Ramos (cell line): Measurements from ENCODE around the gene ITPRIP.

ENCODE experiments used
- in situ Hi-C: fragments of 300-500 bp; cut with MboI; formaldehyde crosslinking; loops from one replicate; pipeline ENCODE4 v1.14.3; 2022; ENCODE audit warnings: low sequenced_read_pairs; ENCODE audit not compliant: unreplicated experiment

ITPRIP gene

DNA sequence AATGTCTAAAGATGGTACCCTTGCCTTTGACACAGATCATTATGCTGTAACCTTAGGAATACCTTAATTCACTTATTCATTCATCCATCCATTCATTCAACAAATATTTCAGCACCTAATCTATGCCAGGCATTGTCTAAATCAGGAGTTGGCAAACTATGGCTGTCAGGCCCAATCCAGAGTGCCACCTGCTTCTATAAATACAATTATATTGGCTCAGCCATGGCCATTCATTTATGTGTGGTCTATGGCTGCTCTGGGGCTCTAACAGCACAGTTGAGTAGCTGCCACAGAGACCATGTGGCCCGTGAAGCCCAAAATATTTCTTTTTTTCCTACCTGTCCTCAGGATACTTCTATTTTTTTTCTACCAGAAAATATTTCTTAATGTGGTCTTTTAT lies 6.0 kb upstream of the ITPRIP start:
- in situ Hi-C loops = loop anchor here (10.0 kb wide), 1 partner anchor 49 kb away; no protein-coding TSS in a partner anchor

DNA sequence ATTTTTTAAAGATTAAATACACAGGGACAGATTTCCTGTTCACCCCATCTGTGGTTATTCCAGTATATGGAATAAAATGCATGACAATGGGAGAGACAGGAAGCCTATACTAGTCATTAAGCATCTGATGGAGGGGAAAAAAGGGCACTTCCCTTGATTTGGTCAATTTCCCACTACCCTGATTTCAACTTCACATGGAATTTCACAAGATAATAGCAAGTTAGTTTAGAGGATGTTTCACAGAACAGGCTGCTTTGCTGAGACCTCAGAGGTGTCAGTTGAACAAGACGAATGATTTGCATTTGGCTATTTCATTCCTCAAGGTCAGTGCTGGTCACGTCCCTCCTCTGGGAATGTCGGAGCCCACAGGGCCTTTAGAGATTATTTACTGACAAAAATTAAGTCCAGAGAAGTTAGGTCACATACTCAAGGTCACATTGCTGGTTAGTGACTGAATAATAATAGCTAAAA lies 4.7 kb upstream of the ITPRIP start:
- in situ Hi-C loops = loop anchor here (10.0 kb wide), 1 partner anchor 48 kb away; no protein-coding TSS in a partner anchor

DNA sequence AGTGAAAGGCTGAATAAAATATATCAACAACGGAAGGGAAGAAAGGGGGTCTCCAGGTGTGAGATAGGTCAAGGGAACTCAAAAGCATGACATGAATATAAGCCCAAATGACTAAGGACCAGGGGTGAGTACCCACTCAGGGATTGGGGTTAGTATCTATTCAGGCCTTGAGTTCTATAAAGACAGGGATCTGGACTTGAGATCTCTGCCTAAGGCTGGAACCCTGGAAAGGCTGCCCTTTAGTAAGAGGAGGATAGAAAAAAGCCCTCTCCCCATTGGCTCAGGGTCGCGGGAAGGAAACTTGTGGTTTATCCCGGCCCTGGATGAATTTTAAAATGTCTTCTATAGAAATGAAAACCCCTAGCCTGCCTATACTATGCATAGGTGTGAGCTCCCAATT lies 2.4 kb upstream of the ITPRIP start:
- in situ Hi-C loops = loop anchor here (10.0 kb wide), 1 partner anchor 46 kb away; no protein-coding TSS in a partner anchor

DNA sequence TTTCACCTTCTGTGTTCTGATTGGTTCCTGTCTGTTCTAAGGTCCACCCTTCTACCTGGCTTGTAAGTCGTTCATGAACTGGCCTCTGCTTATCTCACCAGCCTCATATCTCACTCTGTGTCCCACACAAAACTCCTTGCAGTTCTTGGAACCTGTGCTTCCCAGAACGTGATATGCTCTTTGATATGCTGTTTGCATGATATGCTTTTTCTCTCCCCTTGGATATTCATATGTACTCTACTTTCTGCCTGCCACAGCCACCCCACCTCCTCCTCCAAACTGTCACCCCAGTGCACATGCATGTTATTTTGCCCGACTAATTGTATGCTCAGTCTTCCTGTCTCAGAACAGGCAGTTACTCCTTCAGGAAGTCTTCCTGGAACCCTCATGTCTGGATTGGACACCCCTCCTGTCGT lies 1.9 kb upstream of the ITPRIP start:
- in situ Hi-C loops = loop anchor here (10.0 kb wide), 1 partner anchor 45 kb away; no protein-coding TSS in a partner anchor

DNA sequence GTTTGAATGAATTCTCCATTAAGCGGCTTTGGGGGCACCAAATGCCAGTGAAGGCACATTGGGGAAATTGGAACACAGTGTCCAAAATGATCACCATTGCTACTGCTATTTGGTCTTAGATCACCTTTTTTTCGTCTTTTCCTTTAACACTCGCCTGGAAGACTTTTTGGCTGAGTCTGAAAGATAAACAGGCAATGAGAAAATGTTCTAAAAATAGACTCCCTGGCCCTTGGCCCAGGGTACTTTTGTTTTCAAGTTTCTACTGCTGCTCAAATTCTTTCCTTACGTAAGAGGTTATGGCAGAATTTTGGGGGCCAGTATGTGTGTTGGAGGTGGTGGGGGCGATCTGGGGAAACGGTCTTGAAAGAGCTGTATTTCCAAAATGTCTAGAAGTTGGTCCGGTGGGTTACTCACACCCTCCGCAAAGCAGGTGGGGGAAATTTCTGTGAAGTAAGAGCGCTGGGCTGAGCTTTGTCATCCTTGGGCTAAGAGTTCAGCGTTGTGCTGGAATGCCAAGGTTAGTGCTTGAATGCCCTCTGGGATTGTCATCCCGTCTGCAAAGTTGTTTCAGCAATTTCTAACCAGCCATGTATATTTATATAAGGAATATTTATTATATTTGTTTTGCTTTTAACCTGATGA lies 1.3 kb upstream of the ITPRIP start:
- in situ Hi-C loops = loop anchor here (10.0 kb wide), 1 partner anchor 45 kb away; no protein-coding TSS in a partner anchor

DNA sequence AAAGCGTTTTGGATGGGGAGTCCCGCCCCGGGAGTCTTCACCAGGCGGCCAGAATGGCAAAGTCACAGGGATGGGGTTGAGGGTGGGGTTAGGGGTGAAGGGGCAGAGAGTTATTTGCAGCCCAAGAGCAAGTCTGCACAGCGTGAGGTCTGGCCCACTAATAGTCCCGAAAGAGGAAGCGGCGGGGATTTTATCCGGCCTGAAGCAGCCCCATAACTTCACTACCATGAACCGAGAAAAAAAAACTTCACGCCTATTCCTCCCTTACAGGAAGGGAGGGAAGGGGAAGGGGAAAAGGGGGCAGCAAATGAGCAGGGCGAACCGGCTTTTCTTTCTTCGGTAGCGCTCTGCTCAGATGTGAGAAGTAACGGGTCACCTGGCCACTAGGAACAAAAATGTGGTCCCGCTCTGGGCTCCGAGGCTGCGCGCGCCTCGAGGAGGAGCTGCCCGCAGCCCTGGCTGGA lies 712 bp downstream of the ITPRIP start:
- in situ Hi-C loops = no loop called here

DNA sequence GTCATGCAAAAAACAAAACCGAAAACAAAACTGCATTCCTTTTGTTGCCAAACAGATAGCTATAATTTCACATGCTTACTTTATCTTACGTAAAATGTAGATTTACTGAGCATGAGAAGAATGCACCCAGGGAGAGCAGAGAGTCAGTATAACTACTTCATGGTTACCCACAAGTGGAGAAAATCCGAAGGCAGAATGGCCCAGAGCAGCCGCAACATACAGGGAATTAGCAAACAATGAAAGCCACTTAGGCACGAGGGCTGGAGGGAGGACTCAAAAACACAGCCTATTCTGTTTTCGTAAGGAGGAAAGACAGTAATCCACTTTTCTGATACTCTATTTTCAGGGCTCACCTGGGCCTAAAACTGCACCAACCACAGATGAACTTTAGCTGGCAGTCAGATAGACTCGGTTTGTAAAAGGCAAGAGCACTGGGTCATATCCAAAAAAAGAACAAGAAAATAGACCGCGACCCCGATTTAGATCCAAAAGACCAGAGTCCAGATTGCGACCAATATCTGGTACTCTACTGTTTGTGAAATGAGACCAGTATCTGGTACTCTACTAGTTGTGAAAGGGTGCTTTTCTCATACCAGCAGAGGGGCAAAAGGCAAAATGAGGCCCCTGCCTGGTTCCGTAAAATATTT lies 1.3 kb downstream of the ITPRIP start:
- in situ Hi-C loops = no loop called here

DNA sequence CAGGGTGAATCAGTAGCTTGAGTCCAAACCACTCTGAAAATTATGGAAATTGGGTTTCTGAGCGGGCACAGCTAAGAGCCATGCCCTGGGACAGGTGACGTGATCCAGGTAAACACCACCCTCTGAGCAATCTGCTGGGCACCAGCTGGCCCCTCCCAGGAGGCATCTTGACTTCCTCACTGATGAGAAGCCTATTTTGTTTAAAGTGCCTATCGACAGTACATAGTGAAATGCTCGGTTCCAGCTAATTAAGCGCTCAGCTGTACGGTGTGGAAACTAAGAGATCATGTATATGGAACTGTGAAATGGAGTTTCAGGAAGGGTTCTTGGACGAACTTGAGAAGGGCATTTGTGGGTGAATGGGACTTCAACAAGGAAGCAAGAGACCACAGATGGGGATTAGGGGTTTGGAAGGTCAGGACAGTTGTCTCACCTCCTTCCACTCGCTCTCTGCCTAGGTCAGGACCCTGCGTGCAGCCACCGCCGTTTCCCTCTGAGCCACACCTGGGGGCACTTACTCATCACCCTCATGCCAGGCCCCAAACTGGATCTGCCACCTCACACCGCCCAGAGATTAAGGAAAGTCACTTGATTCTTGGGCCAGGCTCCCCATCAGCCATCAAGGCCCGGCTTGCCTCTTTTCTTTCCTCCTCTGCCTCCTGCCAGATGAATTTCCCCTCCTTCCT lies 3.2 kb downstream of the ITPRIP start:
- in situ Hi-C loops = no loop called here

DNA sequence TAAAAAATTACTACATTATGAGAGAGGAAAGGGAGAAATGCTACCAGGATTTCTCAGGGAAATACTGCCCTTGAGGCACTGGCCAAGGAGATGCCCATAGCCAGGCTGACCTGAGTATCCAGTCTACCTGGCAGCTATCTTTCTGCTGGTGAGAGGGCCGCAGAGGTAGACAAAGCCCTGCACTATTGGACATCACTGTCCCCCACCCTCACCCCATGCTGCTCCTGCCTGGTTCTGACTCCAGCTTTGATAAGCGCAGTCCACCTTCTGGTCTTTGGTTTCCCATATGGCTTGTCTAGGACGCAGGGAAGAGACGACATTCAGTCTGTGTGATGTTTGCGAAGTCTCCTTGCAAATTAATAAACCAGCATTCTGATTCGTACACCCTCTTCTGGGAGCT lies 3.7 kb downstream of the ITPRIP start:
- in situ Hi-C loops = no loop called here

DNA sequence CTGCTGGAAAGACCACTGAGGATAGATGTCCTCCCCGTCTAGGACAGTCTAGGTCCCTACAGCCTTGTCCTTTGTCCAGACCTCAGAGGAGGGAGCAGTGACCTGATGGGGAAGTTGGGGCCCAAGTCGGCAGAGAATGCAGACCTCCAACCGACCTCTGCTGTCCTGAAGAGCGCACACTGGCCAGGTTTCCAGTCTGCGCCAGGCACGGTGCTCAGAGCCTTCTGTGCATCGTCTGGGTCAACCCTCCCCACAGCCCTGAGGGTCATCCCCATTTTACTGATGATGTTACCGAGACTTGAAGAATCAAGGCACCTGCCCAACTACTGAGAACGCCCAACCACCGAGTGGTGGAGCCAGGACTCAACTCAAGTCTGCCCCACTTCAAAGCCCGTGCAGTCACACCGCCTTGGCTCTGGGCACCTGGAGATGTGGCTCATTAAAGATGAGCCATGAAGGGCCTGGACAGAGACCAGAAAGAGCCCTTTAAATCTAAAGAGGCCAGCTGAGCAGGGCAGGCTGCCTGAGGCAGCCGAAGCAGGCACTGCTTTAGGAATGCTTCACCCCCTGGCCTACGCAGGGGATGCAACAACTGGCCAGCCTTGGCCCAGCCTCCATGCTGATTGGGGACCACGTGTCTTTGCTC lies 4.4 kb downstream of the ITPRIP start:
- in situ Hi-C loops = no loop called here

DNA sequence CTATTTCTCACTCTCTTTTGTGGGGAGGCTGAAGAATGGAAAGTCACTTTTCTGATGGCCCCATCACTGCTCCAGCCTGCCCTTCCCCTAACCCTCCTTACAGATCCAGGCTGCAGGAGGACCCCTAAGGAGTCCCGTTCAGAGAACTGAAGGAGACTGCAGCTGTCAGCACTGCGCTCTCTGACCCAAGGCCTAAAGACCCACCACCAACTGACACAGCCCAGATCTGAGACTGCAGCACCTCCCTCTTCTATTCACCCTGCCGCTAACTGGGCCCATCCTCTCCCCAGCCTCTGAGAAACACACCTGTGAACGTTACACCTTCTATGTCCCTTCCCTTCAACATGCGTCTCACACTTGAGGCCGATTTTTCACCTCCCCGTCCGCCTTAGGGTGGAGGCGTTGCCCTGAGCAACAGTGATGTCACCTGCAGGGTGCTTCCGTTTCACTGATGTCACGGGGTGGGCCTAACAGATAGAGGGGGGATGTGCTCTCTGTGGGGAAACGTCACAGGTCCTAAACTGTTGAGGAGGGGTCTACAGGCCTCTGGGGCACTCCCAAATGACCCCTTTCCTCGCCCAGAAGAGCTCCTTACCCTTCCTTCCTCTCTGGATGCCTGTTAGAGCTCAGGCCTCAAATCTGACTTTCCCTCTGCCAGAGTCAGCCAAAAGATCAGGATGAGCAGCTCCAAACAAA lies 5.1 kb downstream of the ITPRIP start:
- in situ Hi-C loops = no loop called here

DNA sequence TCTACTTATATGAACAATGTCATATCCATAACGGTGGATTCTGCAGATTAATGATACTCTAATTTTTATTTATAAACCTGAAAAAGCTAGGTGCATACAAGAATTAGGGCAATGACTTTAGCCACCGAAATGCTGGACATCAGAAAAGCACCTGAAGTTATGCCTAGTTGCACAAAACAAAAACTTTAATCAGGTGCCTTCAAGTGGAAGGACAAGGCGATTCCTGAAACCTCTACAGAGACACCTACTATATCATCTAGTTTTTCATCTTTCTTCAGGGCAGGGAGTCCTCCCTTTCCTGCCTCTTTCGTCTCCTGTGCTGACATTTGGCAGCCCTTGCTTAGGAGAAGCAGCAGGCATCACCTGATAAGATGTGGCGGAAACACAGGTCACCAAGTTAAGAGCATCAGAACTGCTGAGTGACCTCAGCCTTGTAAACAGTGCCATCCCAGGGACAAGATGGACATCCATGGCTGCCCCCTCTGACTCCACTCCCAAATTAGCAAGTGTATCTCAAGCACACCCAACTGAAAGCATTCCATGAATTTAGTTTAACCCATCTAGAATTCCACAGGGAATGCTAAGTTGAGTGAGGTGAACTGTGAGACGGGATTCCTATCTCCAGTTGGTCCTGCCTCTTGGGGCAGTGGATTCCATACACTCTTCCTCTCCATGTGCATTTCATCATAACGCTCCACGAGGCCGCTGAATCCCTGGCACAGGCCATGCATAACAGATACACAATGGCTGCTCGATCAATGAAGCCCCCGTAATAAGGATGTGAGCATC lies 5.8 kb downstream of the ITPRIP start:
- in situ Hi-C loops = no loop called here

DNA sequence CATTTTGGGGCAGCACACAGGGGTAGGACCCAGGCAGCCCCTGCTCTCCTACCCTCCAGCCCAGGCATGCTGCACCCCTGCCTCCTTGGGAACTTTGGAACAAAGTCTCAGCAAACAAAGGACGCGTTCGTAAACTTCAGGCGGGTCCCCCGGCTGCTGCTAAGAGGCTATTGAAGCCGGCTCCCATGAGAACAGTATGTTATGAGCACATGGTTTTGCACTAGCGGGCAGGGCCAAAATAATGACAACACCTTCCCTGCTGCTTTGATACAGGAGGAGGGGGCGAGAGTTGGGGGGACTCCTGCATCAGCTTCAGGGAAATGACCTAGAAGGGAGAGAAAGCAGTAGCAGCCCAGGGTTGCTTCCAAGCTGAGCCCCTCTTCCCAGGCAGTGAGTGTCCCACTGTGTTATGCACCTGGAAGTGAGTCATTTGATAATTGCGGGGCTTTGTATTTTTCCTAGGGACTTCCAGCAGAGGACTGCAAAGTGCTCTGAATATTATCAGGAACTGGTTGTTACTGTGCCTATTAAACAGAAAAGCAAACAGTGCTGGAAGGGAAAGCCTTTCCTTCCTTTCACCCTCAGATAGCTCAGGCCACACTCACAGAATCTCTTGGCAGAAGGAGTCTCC lies 6.9 kb downstream of the ITPRIP start:
- in situ Hi-C loops = no loop called here

DNA sequence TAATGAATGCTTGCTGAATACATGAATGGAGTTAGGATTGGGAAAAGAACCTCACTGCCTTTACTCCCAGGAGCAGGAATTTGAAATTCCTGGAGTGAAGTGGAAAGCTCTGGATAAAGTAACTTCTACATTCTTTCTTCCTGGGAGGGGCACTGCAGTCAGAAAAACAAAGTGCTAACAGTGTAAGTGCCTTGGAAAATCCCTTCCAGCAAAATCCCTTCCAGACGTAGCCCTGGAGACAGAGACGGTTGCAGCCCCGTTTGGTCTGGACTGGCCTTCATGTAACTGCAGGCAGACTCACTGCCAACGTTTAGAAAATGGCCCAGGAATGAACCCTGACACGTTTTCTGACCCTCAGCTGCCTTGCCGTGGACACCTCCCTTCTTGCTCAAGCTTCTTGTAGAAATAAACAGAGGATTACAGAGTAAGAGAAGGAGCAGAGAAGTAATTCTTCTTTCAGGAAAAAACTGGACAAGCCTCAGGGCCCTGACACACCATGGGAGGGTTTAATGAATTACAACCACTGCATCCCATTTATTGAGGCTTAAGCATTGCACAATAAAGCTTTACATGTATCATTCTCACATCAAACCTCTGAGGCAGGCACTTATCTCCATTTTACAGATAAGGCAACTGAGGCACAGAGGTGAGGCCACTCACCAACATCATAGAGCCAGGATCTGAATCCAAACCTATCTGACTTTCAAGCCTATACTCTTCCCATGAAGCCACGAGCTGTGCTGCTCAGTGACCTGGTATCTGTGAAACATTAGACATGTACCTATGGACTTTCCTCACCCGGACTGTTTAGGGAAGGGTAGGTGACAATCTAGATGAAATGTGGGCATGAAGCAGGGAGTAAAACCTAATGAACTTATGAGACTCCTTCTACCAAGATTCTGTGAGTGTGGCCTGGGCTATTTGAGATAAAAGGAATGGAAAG lies 7.8 kb downstream of the ITPRIP start:
- in situ Hi-C loops = no loop called here

DNA sequence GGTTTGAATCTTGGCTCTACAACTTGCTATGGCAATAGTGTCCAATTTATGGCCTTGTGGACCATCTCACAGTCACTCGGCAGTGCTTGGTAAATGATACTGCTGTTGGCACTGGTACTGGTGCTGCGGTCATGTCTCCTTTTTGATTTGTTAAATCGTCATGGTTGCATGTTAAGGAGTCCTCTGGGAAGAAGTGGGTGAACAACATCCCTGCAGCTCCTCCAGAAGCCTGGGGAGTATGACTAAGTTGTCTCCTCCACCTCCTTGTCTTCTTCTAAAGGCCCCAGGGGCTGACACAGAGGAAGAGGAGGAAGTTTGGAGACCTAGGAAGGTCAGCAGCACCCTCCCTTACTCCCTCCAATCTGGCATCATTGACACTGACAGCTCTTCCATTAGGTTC lies 8.5 kb downstream of the ITPRIP start:
- in situ Hi-C loops = no loop called here

DNA sequence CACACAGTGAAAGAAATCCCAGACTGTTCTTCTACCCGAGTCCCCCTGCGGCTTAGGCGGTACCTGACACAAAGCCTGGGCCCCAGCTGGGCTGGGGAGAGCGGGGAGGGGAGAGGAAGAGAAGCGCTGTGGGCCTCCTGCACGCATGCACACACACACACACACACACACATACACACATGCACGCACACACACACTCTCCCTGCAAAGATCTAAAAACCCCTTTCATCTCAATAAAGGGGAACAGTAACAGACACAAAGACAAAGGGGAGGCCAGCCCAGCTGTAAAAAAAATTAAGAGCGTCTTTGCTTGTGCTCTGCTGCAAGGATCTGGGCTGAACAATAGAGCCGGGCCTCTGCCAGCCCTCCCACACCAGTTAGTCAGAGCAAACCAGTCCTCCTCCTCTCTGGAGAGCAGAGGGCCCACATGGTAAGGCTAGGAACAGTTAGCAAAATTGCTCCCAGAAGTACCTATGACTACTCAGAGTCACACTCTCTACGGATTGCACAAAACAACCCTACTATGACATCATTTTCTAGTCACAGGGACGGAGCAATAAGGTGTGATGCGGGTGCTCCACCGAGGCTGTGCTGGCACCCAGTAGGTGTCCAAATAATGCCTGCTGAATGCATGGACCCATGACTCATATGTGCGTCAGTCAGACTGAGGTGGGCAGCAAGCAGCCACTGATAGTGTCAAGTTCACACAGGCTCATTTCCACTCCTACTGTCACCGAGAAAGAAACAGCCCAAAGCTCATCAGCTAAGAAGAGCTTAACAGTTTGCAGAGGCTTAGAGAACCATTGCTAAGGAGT lies 9.2 kb downstream of the ITPRIP start:
- in situ Hi-C loops = no loop called here

DNA sequence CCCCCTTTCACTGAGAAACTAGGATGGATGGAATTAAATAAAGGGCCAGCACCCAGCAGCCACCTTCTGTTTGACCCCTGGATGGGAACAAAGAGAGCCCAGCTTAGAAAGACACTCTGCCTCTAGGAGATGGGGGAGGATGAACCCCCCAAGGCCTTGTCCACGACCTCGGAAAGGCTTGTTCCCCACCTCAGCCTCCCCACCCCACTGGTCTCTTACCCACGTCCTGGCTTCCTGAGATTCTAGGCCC lies 9.7 kb downstream of the ITPRIP start:
- in situ Hi-C loops = no loop called here
